BJ (cell line): ENCODE results near the gene GPR146. TPM values are rescaled to one million over a fixed set of nuclear protein-coding genes. Genes with fewer than 3 reads are reported as not detected.

Experiments
- CTCF ChIA-PET: fragments of 350-600 bp; formaldehyde crosslinking; extraction: SDS; loops from one replicate; lab custom pipeline; 2021; ENCODE audit warnings: antibody characterized with exemption, inconsistent platforms; lab: Yijun Ruan, JAX
- POLR2A ChIA-PET: fragments of 300-600 bp; sonication (Branson Sonifier 250); formaldehyde crosslinking; extraction: SDS; loops from one replicate; lab custom pipeline; 2021; ENCODE audit warnings: antibody characterized with exemption; lab: Charles Lee
- DNase-seq: peaks from one replicate; pipeline ENCODE4 v3.0.0-alpha.2; 2011; ENCODE audit warnings: low read depth
- H3K27me3 ChIP-seq: 2 replicates; pipeline ENCODE4 v1.6.0; 2011; ENCODE audit warnings: low read length; ENCODE audit not compliant: control insufficient read depth, insufficient read depth
- H3K36me3 ChIP-seq: 2 replicates; pipeline ENCODE4 v1.5.1; 2011; ENCODE audit warnings: low read length; ENCODE audit not compliant: control insufficient read depth, insufficient read depth
- H3K4me3 ChIP-seq: 2 replicates; pipeline ENCODE4 v1.5.1; 2011; ENCODE audit warnings: low read depth, mild to moderate bottlenecking, control low read depth, low read length
- CTCF ChIP-seq: IDR thresholded peaks from 2 replicates; pipeline ENCODE4 v1.5.1; 2011; ENCODE audit warnings: low read depth, mild to moderate bottlenecking, control low read depth, inconsistent platforms, low read length, moderate library complexity; ENCODE audit not compliant: insufficient read depth
- polyA plus RNA-seq: library from polyadenylated mRNA; depleted of rRNA; stranded (reverse); fragments of >200 nt; gene quantifications from 2 replicates; pipeline ENCODE4 v1.2.3, GENCODE V29; 2011

The GPR146 gene
- polyA plus RNA-seq, 1 experiment, result 4.5 TPM

GRCh38 chr7:1004018-1004852 is 40.1 kb upstream of the GPR146 start:
- DNase-seq, result no peak
- H3K4me3 ChIP-seq, result no peak overlapping the region
- H3K36me3 ChIP-seq, result peaks cover 15% of the 10 kb centered on the region
- ChIA-PET POLR2A (no interaction called here), CTCF (interaction anchor here (2.2 to 5.7 kb wide), 2 partner anchors 11 to 62 kb away, joined by 16 to 32 read pairs; no protein-coding TSS in a partner anchor)
- no peak for TF ChIP-seq CTCF
- no peaks in the 10 kb centered on the region for H3K27me3 ChIP-seq

- POLR2A ChIA-PET, result no interaction called here
- Histone ChIP-seq H3K4me3 (no peak overlapping the region), H3K36me3 (peaks cover 16% of the 10 kb centered on the region), H3K27me3 (no peaks in the 10 kb centered on the region)
- CTCF ChIA-PET, result interaction anchor here (1.0 to 5.7 kb wide), 3 partner anchors 12 to 81 kb away, joined by 4 to 32 read pairs (median 16); no protein-coding TSS in a partner anchor
- no peak for DNase-seq
- no peak for TF ChIP-seq CTCF
These were observed 39.0 kb upstream of the GPR146 start for GRCh38 chr7:1005303-1005702.

GRCh38 chr7:1007901-1008300 is 36.4 kb upstream of the GPR146 start:
- DNase-seq, result no peak
- ChIA-PET CTCF (interaction anchor here (0.9 to 5.7 kb wide), 2 partner anchors 14 to 58 kb away, joined by 3 to 32 read pairs; no protein-coding TSS in a partner anchor), POLR2A (no interaction called here)

GRCh38 chr7:1008733-1009363 is 35.5 kb upstream of the GPR146 start:
- no peak for TF ChIP-seq CTCF
- DNase-seq, result no peak
- peaks cover 16% of the 10 kb centered on the region for H3K36me3 ChIP-seq
- ChIA-PET POLR2A (no interaction called here), CTCF (interaction anchor here (5.7 kb wide), 1 partner anchor 15 kb away, joined by 32 read pairs; no protein-coding TSS in a partner anchor)
- H3K27me3 ChIP-seq, result no peaks in the 10 kb centered on the region
- H3K4me3 ChIP-seq, result no peak overlapping the region

More at GRCh38 chr7:1007901-1008300, 36.4 kb upstream of the GPR146 start:
- Histone ChIP-seq H3K36me3 (peaks cover 16% of the 10 kb centered on the region), H3K4me3 (no peak overlapping the region), H3K27me3 (no peaks in the 10 kb centered on the region)
- no peak for TF ChIP-seq CTCF

- Histone ChIP-seq H3K36me3 (peaks cover 16% of the 10 kb centered on the region), H3K4me3 (no peak overlapping the region), H3K27me3 (no peaks in the 10 kb centered on the region)
- ChIA-PET CTCF (no interaction called here), POLR2A (no interaction called here)
- no peak for DNase-seq
- no peak for TF ChIP-seq CTCF
These were observed 34.6 kb upstream of the GPR146 start for GRCh38 chr7:1009747-1010146.
